Thyroid gland (tissue), 4 donors: ENCODE data around the gene MGAT1. TPM values are rescaled to one million over a fixed set of nuclear protein-coding genes. Genes with fewer than 3 reads are reported as not detected.

Experiments used
- DNase-seq, 2 donors: peaks; one replicate each; pipeline ENCODE4 v3.0.0-alpha.2; 2019
- H3K27ac ChIP-seq, 3 donors: fragments of 200-600 bp; sonication (generic); 1 replicate in 2 of 3; 2 replicates in 1 of 3; pipeline ENCODE4 v1.5.1; 2016 to 2019; ENCODE audit warnings: mild to moderate bottlenecking in 1 of 3, moderate library complexity in 1 of 3
- H3K27me3 ChIP-seq: fragments of 200-600 bp; sonication (generic); one replicate; pipeline ENCODE4 v1.5.1; 2019
- H3K36me3 ChIP-seq, 2 donors: fragments of 200-600 bp; sonication (generic); one replicate each; pipeline ENCODE4 v1.5.1; 2016 to 2019
- H3K4me1 ChIP-seq, 2 donors: fragments of 200-600 bp; sonication (generic); one replicate each; pipeline ENCODE4 v1.5.1; 2017 to 2019
- H3K4me3 ChIP-seq, 3 donors: fragments of 200-600 bp; sonication (generic); replicated peaks in 1 of 3; 1 replicate in 2 of 3; 2 replicates in 1 of 3; pipeline ENCODE4 v1.5.1; 2016; ENCODE audit warnings: mild to moderate bottlenecking in 1 of 3
- H3K9me3 ChIP-seq: fragments of 200-600 bp; sonication (generic); one replicate; pipeline ENCODE4 v1.5.1; 2017
- POLR2A ChIP-seq, 2 donors: fragments of 450-650 bp; IDR thresholded peaks; one replicate each; pipeline ENCODE4 v1.6.1; 2017; ENCODE audit warnings: antibody characterized with exemption in 2 of 2, mild to moderate bottlenecking in 2 of 2, moderate library complexity in 1 of 2
- WGBS, 2 donors: methylation state at CpG; one replicate each; pipeline ENCODE4 v1.1.5; 2017; 5-methylcytosine and 5-hydroxymethylcytosine counted together
- intact Hi-C: fragments of 100-400 bp; cut with DNase I; formaldehyde crosslinking; loops from one replicate; pipeline ENCODE4 v1.15.1; 2023
- total RNA-seq, 4 donors: library from RNA; depleted of rRNA; stranded (reverse); fragments of >200 nt; gene quantifications; one replicate each; pipeline ENCODE4 v1.2.3, GENCODE V29; 2016
- TF ChIP-seq, protein P1 (sequence below), 6 experiments: fragments of 200-600 bp in 3 of 6; fragments of 450-650 bp in 3 of 6; sonication (generic) in 3 of 6; IDR thresholded peaks; one replicate each; pipeline ENCODE4 v1.5.1; 2016 to 2019; ENCODE audit warnings: antibody characterized with exemption in 6 of 6, mild to moderate bottlenecking in 2 of 6, inconsistent platforms in 1 of 6, moderate library complexity in 1 of 6

MGAT1 gene
- total RNA-seq, 4 donors from 2014 or later: 155 to 283 (median 200) TPM

DNA sequence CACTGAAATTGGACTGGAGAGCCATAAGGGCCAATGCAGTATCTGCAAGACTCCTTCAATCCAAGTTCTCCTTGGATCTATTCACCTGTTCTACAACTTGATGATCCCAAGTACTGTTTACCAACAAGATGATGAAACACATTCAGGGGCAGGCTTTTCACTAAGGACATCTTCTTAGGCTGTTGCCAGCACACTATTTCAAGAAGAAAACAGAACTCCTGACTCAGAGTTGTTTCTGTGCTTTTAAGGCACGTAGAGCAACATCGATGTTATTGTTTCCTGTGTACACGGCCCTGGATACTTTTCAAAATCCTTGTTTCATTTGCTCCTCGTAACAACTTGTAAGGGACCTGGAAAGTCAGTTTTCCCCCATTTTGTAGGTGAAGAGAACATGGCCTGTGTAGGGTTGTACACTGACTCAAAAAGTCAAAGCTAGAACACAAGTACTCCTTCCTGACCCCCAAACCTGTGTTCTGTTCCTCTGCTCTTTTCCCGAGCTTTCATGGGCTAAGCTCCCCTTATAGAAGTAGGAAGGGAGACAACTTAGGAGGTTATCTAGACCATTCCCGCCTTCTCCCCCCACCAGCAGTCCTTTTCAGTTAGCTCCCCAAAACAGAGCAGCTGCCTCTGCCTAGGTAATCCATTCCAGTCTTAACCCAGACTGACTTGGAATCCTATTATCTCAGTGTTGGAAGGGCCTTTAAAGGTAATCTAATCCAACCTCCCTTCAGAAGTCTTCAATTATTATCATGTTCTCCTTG lies 5.2 kb upstream of the MGAT1 start:
- H3K9me3 ChIP-seq: no peaks in the 10 kb centered on the region
- H3K4me1 ChIP-seq: peaks cover 76 to 79% of the 10 kb centered on the region in 2 donors
- peak in 1 of 2 donors; percentile 54 for TF ChIP-seq POLR2A (IDR thresholded peaks at IDR 0.05)
- TF ChIP-seq, protein P1, sequence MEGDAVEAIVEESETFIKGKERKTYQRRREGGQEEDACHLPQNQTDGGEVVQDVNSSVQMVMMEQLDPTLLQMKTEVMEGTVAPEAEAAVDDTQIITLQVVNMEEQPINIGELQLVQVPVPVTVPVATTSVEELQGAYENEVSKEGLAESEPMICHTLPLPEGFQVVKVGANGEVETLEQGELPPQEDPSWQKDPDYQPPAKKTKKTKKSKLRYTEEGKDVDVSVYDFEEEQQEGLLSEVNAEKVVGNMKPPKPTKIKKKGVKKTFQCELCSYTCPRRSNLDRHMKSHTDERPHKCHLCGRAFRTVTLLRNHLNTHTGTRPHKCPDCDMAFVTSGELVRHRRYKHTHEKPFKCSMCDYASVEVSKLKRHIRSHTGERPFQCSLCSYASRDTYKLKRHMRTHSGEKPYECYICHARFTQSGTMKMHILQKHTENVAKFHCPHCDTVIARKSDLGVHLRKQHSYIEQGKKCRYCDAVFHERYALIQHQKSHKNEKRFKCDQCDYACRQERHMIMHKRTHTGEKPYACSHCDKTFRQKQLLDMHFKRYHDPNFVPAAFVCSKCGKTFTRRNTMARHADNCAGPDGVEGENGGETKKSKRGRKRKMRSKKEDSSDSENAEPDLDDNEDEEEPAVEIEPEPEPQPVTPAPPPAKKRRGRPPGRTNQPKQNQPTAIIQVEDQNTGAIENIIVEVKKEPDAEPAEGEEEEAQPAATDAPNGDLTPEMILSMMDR (IDR thresholded peaks at IDR 0.05): no peak
- DNase-seq: no peak
- no peaks in the 10 kb centered on the region for H3K27me3 ChIP-seq
- H3K36me3 ChIP-seq: no peaks in the 10 kb centered on the region
- H3K27ac ChIP-seq: peak overlapping the region; percentile 98 to 99 (median 98)
- H3K4me3 ChIP-seq: peak overlapping the region in 1 of 3 donors; percentile 57
- intact Hi-C loops: no loop called here
- WGBS, 2 donors: 23 to 26% methylated on average over 6 of the region's 6 CpGs

GRCh38 chr5:180807046-180807445 lies 4.4 kb upstream of the MGAT1 start:
- H3K4me3 ChIP-seq: no peak overlapping the region
- WGBS, 2 donors: 76 to 80% methylated on average over 1 of the region's 1 CpG
- no peak for TF ChIP-seq POLR2A (IDR thresholded peaks at IDR 0.05)
- TF ChIP-seq, protein P1 (IDR thresholded peaks at IDR 0.05): no peak
- H3K27ac ChIP-seq: peak overlapping the region; percentile 98 to 99 (median 98)
- H3K9me3 ChIP-seq: no peaks in the 10 kb centered on the region
- no peak for DNase-seq
- intact Hi-C loops: no loop called here
- no peaks in the 10 kb centered on the region for H3K27me3 ChIP-seq
- H3K36me3 ChIP-seq: no peaks in the 10 kb centered on the region
- H3K4me1 ChIP-seq: peaks cover 75% of the 10 kb centered on the region in 2 donors

- Histone ChIP-seq H3K4me3 (no peak overlapping the region), H3K4me1 (peaks cover 73% of the 10 kb centered on the region in 2 donors), H3K9me3 (no peaks in the 10 kb centered on the region), H3K36me3 (no peaks in the 10 kb centered on the region), H3K27me3 (no peaks in the 10 kb centered on the region), H3K27ac (peak overlapping the region; percentile 98 to 99 (median 98))
- DNase-seq: no peak
- intact Hi-C loops: no loop called here
- TF ChIP-seq, protein P1 (IDR thresholded peaks at IDR 0.05): no peak
- TF ChIP-seq POLR2A (IDR thresholded peaks at IDR 0.05): no peak
- WGBS, 2 donors: 67 to 80% methylated on average over 9 of the region's 9 CpGs
Measured at GRCh38 chr5:180806351-180807011, 3.9 kb upstream of the MGAT1 start.

- intact Hi-C loops: loop anchor here (5.0 kb wide), 1 partner anchor 58 kb away; the partner anchor contains the start of gene ZFP62
- 82 to 89% methylated on average over 18 to 20 of the region's 22 CpGs for WGBS, 2 donors
- peaks cover 85 to 87% of the 10 kb centered on the region in 2 donors for H3K4me1 ChIP-seq
Measured at GRCh38 chr5:180804129-180804618, 1.6 kb upstream of the MGAT1 start.

More at GRCh38 chr5:180804129-180804618, 1.6 kb upstream of the MGAT1 start:
- H3K27ac ChIP-seq: peak overlapping the region in 2 of 3 donors; percentile 96 to 98
- DNase-seq: no peak
- H3K27me3 ChIP-seq: no peaks in the 10 kb centered on the region
- no peaks in the 10 kb centered on the region for H3K36me3 ChIP-seq
- no peak overlapping the region for H3K4me3 ChIP-seq
- H3K9me3 ChIP-seq: no peaks in the 10 kb centered on the region
- TF ChIP-seq, protein P1 (IDR thresholded peaks at IDR 0.05): no peak
- TF ChIP-seq POLR2A (IDR thresholded peaks at IDR 0.05): no peak
